SIG-M5 treated with dmso at 0.1 percent for 504 hours (cell line): ENCODE results near the gene FBXO5.
"Not testable (repeated sequence)": the region's sequence is repeated elsewhere in the genome, so short reads cannot be mapped to it uniquely, and the experiment has no call there.

Experiments used
- DNase-seq: peaks from one replicate; lab custom pipeline; 2025; ENCODE audit not compliant: unreplicated experiment; lab: John Stamatoyannopoulos, UW

FBXO5 gene

DNA sequence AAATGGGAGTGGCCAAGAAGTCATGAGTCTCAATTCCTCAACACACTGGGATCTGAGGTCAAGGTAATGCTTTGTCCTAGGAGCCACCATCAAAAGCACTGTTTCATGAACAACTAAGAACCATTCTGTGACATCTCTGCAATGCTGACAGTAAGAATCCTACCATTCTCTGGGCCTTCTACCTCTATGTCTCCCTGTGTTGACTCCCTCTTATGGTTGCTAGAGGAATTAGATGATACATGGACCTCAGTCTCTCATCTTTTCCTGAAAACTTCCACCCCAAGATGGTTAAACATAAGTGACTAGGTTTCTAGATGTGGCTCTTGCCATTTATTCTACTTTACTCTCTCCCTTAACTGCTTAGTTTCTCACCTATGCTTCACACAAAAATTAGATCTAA lies 10.6 kb upstream of the FBXO5 start:
- DNase-seq, result peak; percentile 37

DNA sequence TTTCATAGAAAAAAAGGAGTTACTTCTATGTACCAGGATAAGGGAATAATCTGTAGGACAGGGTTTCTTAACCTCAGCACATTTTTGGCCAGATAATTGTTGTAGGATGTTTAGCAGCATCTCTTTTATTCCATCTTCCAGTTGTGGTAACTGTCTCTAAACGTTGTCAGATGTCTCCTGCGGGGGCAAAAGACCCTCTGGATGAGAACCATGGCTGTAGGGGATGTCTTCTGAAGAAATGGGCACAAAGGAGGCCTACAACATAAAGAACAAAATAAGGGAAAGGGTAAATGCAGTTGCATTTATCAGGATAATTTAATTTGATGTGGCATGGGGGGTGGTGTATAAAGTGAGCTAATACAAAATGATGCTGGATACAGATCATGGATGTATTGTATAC lies 4.1 kb upstream of the FBXO5 start:
- no peak for DNase-seq

DNA sequence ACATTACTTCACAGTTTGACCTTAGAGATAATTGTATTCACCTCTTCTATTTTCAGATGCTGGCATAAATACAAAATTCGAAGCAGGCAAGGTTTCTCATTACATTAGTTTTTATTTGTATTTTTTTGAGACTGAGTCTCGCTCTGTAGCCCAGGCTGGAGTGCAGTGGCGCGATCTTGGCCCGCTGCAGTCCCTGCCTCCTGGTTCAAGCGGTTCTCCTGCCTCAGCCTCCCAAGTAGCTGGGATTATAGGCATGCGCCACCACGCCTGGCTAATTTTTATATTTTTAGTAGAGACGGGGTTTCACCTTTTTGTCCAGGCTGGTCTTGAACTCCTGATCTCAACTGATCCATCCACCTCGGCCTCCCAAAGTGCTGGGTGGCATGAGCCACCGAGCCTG lies 2.5 kb upstream of the FBXO5 start:
- not testable (repeated sequence) for DNase-seq

DNA sequence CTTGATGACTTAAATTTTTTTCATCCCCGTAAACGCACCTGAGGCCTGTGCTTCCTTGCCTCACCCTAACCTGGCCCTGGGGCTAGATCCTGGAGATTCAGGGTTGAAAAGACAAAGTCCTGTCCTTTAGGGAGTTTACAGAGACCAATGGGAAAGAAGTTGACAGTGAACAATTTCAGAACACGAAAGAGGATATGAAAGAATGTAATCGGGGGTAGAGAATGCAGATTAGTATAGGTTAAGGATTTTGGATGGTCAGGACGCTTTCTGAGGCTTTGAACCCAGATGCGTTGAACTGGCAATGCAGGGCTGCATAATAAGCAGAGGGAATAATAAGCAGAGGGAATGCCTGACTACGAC lies 1.7 kb upstream of the FBXO5 start:
- peak; percentile 62 for DNase-seq

DNA sequence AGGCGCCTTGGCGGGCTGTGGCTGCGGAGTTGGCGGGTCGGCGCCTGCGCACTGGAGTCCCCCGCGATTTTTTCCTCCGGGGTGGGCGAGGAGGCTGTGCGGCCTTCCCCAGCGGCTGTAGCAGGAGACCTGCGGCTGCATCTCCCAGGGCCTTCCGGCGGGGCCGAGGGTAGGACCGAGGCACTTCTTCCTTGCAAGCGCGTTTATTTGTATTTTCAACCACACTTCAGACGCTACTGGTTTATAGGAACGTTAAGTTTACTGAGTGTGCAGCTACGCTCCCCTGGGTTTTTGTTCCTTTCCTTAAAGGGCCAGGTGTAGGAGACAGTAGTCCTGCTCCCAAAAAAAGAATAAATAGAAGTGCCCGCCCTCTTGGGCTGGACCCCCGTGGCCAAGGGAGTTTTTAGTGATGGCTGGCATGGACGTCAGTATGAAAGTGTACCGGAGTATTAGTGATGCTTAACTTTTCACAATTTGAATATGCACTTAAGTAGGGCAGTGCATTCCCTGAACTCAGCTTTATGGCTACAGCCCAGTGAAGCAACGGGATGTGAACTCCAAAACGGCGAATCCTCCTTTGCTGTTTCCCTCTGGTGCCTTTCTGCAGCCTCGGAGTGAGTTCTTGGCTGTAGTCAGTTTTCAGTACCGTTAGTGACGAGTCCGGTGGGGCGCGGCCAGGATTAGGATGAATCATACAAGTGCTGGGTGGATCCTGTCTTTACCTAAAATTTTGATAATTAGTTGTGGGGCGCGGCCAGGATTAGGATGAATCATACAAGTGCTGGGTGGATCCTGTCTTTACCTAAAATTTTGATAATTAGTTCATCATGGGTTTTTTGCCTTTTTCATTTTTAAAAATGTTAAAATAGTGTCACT lies 1.0 kb upstream of the FBXO5 start:
- DNase-seq, result peak; percentile 71

DNA sequence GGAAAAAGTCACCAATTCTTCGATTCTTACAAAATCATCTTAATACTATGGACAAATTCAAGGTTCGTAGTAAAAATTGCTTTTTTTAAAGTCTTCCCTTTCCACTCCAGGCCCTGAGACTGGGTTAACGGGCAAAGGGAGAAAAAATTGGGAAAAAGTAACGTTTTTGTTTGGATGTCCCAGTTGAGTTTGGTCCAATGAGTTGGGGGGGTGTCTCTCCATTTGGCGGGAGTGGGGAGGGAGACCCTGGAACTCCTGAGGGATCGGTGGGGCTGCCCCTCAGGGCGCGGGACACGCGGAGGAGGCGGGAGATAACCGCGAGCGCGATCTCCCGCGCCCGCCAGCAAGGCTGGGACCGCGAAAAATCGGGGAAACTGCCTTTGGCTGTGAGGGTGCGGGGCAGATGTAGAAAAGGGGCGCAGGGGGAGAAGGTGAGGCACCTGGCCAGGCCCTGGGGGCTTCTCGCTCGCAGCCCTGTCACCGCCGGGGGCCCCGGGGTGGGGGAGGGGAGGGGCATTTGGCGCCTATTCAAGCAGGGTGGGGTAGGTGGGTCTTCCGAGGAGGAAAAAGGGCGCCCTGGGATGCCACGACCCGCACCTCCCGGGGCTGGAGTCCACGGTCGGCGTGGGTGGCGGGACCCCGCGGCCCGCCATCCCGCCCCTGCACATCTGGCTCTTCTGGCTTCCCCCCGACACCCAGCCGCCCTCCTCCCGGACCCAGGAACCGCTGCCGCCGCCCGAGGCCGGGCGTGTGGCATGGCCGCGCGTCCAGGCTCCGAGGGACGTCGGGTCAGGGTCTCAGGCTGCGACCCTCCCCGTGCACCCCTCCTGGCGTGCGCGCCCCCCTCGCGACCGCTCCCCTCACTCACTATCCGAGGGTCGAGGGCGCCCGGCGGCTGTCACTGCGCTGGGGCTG lies 595 bp downstream of the FBXO5 start:
- no peak for DNase-seq

DNA sequence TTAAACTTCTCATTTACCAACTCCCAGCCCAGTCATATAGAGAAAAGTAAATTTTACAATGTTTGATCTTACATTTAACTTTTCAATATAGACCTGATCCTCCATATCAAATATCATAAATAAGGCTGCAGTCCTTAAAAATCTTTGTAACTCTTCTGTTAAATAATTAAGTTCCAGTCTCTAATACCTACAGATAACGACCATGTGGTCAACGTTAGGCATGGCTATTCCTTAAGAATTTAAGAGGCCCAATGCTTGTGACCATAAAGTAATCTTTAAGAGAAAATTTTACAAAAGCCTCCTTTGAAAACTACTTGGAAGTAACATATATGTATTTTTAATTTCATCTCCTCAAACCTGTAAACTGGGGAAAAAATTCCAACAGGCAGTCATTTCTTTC lies 1.6 kb downstream of the FBXO5 start:
- DNase-seq, result no peak

DNA sequence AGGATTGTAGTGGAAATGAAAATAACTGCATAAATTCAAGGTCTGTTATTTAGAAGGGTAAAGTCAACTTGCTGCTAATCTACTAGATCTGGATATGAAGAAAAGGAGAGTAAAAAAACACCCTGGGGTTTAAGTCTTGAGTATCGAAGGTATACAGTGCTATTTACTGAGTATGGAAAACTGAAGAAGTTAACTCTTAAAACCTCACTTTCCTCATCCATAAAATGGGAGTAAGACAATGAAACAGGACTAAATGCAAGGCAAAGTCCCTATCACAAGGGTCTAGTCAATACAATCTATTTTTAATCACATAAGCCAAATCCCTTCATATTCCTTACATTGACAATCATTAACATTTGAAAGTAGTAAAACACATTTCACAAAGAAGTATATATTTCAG lies 2.2 kb downstream of the FBXO5 start:
- DNase-seq, result no peak

DNA sequence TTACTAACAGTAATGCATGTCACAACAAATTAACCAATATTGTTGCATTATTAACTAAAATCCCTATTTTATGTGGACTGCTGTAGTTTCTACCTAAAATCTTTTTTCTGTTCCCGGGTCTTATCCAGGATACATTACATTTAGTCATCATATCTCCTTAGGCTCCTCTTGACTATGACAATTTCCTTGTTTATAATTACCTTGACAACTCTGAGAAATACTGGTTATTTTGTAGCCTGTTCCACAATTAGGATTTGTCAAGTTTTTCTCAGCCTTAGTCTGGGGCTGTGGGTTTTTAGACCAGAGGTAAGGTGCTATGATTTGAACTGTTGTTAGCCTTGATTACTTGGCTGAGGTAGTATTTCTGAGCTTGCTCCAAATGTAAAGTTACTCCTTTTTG lies 3.7 kb downstream of the FBXO5 start:
- no peak for DNase-seq

DNA sequence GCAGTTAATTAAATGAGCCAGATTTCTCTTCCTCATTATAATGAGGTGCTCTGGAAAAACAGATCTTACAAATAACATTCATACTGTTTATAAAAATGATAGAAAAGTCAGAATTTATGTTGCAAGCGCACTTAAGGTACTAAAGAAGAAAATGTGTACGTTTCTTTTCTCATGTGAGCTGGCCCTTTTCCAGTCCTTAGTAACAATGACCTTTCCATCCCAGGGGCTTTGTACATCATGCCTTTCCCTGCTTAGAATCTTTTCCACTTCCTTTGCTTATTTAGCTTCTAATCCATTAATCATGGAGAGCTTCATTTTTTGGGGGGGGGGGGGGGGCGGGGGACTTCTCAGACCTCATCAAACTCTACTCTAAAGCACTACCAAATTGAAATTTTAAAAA lies 4.8 kb downstream of the FBXO5 start:
- no peak for DNase-seq

DNA sequence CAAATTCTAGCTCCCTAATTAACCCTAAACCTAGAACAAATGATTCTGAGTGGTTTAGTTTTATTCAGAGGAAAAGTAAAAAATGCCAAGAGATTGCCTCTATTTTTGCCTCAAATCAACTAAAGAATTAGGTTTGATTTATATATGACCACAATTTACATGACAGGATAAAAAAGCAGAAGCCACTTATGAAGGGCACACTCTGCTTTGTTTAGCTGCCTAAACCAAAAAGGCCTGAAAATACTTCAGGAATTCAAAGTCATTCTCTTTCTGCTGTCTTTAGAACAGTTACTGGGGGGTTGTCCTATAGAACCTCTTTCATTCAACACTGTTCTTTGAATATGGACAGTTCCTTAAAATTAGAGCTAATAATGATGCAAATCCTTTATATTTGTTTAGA lies 5.3 kb downstream of the FBXO5 start:
- DNase-seq, result no peak

DNA sequence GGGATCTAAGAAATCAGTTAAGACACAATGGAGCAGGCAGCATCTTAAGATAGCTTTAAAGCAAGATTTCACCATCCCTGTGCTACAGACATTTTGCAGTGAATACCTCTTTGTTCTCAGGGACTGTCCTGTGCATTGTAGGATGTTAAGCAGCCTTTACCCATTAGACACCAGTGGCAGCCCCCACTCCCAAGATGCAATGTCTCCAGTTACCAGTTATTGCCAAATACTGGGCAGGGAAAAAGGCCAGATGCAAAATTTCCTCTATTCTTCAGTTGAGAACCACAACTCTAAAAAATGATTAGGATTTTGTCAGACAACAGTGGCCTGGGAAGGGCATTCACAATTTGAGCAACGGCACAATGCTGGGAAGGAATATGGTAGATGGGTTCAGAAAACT lies 6.1 kb downstream of the FBXO5 start:
- peak; percentile 60 for DNase-seq

DNA sequence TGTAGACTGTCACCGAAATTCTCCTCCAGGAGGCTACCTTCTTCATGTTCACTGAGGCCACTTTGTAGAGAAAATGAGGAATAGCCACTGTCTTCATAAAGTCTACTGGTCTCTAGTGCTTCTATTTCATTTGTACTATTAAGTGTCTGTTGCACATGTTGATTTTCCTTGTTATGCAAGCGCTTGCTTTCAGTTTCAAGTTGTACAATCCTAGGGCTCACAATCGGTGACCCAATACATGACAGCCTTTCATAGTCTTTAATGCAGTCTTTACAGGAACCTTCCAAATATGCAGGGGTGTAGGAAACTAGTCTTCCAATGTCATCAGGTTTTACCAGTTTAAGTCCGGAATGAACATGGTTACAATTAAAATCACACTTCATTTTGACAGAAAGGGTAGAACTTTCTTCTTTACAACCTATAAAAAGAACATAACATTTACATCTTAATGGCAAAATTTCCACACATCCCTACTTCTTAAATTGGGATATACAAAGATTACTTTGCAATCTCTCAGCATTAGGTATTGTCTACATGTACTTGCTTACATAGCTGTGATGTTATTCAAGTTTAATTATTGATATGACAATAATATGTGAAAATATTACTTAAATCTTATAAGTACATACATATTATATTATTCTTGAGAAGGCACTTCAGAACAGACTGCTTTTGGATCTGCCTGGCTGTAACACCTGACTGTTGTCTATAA lies 7.5 kb downstream of the FBXO5 start:
- peak; percentile 87 for DNase-seq

DNA sequence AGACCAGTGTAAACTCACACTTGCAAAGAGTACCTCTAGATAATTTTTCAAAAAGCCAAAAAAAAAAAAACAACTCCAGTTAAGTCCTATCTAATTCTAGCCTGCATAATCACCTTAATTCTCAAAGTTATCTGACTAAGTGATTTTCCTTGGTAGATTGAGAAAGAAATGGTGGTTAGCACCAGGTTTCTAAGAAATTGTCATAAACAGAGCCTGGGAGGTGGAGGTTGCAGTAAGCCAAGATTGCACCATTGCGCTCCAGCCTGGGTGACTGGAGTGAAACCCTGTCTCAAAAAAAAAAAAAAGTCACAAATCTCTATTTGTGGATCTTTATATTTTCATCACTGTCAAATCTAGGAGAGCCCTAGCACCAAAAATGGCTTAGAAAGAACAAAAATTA lies 8.9 kb downstream of the FBXO5 start:
- peak; percentile 62 for DNase-seq

DNA sequence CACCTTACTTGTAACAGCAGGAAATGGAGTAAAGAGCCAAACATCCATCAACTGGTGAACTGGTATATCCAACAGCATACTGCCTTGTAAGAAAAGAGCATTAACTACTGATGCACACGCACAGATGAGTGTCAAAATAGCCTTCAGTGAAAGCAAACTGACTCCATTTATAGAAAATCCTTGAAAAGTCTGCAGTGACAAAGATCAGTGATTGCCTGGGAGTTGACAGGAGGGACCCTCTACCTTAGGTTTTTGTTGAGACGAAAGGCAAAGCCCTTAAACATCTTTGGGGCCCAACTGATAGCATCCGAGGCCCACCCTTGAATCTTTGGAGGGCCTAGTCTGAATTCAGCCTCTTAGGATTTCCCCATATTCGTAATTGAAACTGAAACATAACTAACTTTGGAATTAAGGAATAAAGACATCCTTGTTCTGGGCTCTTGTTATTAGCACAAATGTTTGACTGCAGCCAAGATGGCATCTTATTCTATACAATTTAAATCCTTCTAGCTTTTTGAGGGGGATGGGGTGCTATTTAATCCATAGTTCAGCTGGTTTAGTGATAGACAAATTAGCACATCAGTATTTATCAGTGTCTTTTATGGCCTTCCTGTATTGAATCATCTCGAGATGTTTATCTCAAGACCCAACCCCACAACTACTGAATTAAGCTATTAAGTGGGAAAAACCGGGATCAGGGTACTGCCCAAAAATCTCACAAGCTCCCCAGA lies 13.0 kb downstream of the FBXO5 start:
- no peak for DNase-seq

DNA sequence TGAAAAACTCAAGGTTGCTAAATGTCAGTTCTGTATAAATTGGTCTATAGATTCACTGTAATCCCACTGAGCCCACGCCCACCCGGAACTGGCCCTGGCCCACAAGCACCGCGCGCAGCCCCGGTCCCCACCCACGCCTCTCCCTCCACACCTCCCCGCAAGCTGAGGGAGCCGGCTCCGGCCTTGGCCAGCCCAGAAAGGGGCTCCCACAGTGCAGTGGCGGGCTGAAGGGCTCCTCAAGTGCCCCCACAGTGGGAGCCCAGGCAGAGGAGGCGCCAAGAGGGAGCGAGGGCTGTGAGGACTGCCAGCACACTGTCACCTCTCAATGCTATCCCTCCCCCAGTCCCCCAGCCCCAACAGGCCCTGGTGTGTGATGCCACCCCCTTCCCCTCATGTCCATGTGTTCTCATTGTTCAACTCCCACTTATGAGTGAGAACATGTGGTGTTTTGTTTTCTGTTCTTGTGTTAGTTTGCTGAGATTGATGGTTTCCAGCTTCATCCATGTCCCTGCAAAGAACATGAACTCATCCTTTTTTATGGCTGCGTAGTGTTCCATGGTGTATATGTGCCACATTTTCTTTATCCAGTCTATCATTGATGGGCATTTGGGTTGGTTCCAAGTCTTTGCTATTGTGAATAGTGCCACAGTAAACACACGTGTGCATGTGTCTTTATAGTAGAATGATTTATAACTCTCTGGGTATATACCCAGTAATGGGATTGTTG lies 16.5 kb downstream of the FBXO5 start:
- not testable (repeated sequence) for DNase-seq

DNA sequence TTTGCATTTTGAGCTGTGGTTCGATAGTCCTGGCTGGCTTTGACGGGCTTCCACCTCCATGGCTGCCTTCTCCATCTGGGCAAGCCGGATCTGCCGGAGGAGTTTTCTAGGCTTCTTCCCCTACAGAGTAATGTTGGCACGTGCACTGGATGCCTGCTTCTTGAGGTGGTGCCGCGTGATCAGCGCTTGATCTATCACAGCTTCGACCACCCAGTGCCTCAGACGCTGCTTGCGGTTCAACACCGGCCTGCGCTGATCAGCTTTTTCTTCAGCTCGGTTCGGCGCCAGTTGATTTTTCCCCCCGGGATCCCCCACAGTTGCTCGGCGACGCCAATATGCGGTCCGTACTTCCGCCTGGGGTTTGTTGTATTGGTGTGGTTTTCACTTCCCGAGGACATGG lies 23.5 kb downstream of the FBXO5 start:
- no peak for DNase-seq

DNA sequence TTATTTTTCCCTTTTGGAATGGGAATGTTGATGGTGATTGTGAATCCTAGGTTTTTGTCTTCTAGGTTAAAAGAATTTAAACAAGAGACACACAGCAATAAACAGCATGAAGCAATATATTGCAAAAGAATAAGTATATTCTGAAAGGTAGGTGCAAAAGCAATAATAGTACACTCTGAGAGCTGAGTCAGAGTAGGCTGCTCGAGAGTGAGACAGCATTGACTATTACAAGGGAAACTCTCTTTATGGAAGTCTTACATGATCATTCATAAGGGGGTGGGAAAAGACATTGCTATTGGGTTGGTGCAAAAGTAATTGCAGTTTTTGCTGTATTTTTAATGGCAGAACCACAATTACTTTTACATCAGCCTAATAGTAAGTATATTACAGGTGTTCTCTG lies 25.0 kb downstream of the FBXO5 start:
- DNase-seq, result no peak

DNA sequence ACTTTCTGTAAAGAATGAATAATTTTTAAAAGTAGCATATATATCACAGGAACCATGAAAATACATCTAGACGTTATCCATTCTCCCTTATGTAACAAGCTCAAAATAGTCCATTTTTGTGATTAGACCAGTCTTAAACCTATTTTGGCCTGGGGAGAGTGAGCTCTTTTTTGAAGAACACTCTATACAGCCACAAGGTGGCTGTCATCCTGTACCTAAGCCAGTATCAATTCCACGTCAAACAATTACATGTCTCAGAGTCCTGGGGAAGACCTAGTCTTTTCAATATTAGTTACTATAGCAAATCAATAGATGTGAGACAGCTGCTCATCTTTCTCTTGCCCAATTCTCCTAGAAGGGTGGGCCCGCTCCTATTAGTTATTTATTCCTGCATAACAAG lies 28.4 kb downstream of the FBXO5 start:
- DNase-seq, result no peak

DNA sequence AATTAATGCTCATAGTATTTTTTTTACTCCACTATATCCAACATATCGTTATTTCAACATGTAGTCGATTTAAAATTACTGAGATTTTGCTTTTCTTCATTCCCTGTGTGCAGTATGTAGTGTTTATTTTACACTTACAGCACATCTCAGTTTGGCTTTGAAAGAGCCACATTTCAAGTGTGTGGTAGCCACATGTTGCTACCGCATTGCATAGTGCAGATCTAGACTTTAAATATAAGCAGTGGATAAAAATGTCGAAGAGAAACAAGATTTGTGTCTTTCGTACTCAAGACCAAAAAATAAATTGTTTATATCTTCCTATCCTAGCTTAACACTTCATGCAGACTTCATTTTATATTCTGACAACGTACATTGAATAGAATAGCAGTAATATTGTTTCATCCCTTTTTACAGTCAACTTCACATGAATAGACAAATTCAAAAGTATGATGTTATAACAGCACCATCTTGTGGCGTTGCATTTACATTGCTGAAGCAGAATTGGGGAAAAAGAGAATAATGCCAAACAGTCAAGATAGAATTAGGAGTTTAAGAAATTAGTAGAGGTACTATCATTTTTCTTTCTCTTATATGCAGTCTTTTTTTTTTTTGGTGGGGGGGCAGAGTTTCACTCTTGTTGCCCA lies 29.9 kb downstream of the FBXO5 start:
- peak; percentile 6 for DNase-seq
